ENCODE measurements around the gene LBHD2.

The LBHD2 gene

DNA sequence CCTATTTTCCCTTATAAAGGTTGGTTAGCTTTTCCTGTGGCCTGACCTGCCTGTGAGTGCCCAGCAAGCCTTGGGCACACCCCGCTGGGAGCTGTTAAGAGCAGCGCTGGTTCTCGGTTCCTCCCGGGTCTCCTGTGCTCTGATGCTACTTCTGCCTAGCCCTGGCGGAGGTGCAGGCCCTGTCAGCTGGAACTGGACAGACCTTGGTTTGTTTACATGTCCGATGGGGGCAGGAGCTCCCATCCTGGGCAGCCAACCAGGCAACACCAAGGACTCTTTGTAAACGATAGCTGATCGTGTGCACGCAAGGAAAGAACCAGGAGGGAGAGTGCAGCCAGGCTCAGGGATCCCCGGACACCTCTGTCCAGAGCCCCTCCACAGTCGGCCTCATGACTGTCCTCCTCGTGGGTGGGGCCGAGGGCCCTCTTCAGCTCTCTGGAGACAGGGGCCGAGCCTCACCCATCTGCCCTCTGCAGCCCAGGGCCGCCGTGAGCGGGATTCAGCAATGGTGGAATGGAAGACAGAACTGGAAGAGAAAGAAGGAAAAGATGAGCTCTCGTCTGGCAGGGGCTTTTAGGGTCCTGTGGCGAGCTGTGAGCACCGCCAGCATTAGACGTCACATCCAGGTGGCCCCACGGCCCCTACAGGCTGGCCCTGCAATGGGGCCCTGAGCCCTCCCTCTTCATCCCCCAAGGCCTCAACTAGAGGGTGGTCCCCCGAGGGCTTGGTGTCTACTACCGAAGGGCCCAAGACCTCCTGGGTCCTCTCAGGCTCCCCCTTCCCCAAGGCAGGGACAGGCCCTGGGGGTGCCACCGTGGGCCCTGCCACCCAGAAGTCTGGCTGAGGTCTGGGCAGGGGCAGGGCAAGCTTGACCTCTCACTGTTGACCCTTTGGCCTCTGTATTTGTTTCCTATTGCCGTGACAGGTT is 51.6 kb downstream of the LBHD2 start:
- Histone ChIP-seq H3K27me3 (ENCODE audit: insufficient read depth, poor library complexity, severe bottlenecking) (no peaks in the 10 kb centered on the region), H3K27ac (ENCODE audit: poor library complexity, severe bottlenecking) (peak overlapping the region; percentile 81), H3K36me3 (ENCODE audit: low read depth) (peaks cover 6% of the 10 kb centered on the region), H3K9me3 (ENCODE audit: severe bottlenecking) (no peaks in the 10 kb centered on the region), H3K4me1 (ENCODE audit: insufficient read depth, poor library complexity, severe bottlenecking) (peaks cover 23% of the 10 kb centered on the region), H3K4me3 (ENCODE audit: severe bottlenecking) (no peak overlapping the region)
- ATAC-seq (ENCODE audit: low read depth) (no peak), DNase-seq (ENCODE audit: low spot score) (no peak)
- TF ChIP-seq, protein P1, sequence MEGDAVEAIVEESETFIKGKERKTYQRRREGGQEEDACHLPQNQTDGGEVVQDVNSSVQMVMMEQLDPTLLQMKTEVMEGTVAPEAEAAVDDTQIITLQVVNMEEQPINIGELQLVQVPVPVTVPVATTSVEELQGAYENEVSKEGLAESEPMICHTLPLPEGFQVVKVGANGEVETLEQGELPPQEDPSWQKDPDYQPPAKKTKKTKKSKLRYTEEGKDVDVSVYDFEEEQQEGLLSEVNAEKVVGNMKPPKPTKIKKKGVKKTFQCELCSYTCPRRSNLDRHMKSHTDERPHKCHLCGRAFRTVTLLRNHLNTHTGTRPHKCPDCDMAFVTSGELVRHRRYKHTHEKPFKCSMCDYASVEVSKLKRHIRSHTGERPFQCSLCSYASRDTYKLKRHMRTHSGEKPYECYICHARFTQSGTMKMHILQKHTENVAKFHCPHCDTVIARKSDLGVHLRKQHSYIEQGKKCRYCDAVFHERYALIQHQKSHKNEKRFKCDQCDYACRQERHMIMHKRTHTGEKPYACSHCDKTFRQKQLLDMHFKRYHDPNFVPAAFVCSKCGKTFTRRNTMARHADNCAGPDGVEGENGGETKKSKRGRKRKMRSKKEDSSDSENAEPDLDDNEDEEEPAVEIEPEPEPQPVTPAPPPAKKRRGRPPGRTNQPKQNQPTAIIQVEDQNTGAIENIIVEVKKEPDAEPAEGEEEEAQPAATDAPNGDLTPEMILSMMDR (IDR thresholded peaks at IDR 0.05; ENCODE audit: poor library complexity, severe bottlenecking) = no peak

DNA sequence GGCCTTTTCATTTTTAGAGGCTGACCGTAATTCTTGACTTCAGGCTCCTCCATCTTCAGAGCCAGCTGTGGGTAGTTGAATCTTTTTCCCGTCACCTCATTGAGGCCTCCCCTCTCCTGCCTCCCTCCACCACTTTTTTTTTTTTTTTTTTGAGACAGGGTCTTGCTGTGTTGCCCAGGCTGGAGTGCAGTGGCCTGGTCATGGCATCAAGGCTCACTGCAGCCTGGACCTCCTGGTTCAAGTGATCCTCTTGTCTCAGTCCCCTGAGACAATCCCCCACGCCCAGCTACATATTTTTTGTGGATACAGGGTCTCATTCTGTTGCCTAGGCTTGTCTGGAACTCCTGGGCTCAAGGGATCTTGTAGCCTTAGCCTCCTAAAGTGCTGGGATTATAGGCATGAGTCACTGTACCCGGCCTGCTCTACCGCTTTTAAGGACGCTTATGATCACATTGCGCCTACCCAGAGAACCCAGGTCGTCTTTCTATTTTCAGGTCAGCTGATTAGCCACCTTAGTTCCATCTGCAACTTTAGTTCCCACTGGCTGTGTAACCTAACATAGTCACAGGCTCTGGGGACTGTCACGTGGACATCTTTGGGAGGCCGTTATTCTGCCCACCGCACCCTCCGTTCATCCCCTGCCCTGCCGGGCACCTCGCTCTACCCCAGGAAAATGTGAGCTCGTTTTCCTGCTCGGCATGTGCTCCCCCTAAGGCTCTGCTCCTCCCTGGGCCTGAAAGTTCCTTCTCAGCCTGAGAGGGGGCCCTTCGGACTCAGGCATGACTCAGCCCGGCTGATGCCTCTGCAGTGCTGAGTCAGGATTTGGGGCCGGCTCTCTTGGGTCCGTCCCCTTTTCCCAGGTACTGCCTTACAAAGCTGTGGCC is 52.6 kb downstream of the LBHD2 start:
- TF ChIP-seq, protein P1 (IDR thresholded peaks at IDR 0.05; ENCODE audit: poor library complexity, severe bottlenecking) = peak; percentile 7
- Histone ChIP-seq H3K36me3 (ENCODE audit: low read depth) (peaks cover 6% of the 10 kb centered on the region), H3K9me3 (ENCODE audit: severe bottlenecking) (no peaks in the 10 kb centered on the region), H3K27ac (ENCODE audit: poor library complexity, severe bottlenecking) (peak overlapping the region; percentile 81), H3K4me3 (ENCODE audit: severe bottlenecking) (no peak overlapping the region), H3K27me3 (ENCODE audit: insufficient read depth, poor library complexity, severe bottlenecking) (no peaks in the 10 kb centered on the region), H3K4me1 (ENCODE audit: insufficient read depth, poor library complexity, severe bottlenecking) (peaks cover 16% of the 10 kb centered on the region)
- ATAC-seq (ENCODE audit: low read depth) (peak; percentile 89), DNase-seq (ENCODE audit: low spot score) (peak; percentile 85)

DNA sequence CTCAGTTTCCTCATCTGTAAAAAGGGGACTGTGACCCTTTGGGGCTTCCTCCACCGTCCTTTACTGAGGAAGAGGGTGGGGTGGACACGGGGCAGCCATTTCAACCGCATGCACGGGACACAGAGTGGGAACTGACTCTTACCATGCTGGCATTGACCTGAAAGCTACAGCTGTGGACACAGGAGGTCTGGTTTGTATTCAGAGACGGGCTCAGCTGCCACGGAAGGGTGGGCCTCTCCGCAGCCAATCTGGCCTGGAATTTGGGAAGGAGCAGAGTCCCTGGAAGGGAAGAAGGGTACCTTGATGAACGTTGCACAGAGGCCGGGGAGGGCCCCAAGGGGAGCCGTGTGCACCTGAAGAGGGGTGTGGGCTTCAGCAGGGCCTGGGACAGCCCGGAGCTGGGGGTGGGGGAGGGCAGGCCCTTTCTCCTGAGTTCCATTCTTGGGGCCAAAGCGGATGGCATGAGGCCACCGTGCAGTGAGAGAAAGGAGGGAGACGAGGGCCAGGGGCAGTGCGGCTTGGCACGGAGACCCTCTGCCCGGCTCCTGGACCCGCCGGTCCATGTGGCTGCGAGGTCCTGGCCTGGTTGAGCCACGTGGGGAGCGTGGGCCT is 53.8 kb downstream of the LBHD2 start:
- TF ChIP-seq, protein P1 (IDR thresholded peaks at IDR 0.05; ENCODE audit: poor library complexity, severe bottlenecking) = no peak
- Histone ChIP-seq H3K27ac (ENCODE audit: poor library complexity, severe bottlenecking) (peak overlapping the region; percentile 81), H3K27me3 (ENCODE audit: insufficient read depth, poor library complexity, severe bottlenecking) (no peaks in the 10 kb centered on the region), H3K9me3 (ENCODE audit: severe bottlenecking) (no peaks in the 10 kb centered on the region), H3K4me1 (ENCODE audit: insufficient read depth, poor library complexity, severe bottlenecking) (peaks cover 16% of the 10 kb centered on the region), H3K4me3 (ENCODE audit: severe bottlenecking) (no peak overlapping the region), H3K36me3 (ENCODE audit: low read depth) (peaks cover 4% of the 10 kb centered on the region)
- ATAC-seq (ENCODE audit: low read depth) = no peak
- no peak for DNase-seq (ENCODE audit: low spot score)

DNA sequence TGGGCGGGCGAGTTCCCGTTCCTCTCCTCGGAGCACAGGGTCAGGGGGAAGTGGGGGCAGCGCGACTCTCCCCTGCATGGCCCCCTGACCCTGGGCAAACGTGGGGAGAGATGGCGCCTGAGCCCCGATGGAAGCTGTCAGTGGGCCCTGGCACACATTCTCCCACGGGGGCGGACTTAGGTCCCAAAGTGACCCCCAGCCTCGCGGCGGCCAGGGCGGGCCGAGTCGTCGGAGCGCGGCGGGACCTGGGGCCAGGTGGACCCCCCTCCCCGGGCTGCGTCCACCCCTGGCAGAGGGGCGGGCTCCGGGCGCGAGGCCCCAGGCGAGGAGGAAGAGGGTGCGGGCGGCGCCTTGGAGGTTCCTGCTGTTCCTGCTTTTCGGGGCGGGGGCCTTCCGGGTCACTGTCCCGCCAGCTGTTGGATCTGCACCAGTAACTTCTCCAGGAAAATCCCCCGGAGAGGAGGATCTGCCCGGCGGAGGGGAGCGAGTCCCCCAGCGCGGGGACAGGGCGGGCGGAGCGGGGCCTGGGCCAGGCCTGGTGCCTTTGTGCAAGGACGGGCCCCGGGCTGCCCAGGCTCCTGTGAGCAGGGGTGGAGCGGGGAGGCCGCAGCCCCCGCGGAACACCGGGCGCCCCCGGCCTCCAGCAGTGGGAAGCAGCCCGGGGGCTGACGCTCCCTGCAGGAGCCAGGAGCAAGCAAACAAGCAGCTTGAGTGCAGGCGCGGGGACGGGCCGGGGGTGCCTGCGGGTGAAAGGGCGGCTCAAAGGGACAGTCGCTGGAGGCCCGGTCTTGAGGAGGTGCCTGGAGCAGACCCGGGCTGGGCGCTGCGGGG is 54.5 kb downstream of the LBHD2 start:
- Histone ChIP-seq H3K27ac (ENCODE audit: poor library complexity, severe bottlenecking) (no peak overlapping the region), H3K4me3 (ENCODE audit: severe bottlenecking) (no peak overlapping the region), H3K36me3 (ENCODE audit: low read depth) (no peaks in the 10 kb centered on the region; the same call in 1 of the 2 replicates), H3K27me3 (ENCODE audit: insufficient read depth, poor library complexity, severe bottlenecking) (no peaks in the 10 kb centered on the region), H3K4me1 (ENCODE audit: insufficient read depth, poor library complexity, severe bottlenecking) (peaks cover 19% of the 10 kb centered on the region), H3K9me3 (ENCODE audit: severe bottlenecking) (no peaks in the 10 kb centered on the region)
- no peak for DNase-seq (ENCODE audit: low spot score)
- TF ChIP-seq, protein P1 (IDR thresholded peaks at IDR 0.05; ENCODE audit: poor library complexity, severe bottlenecking) = no peak
- no peak for ATAC-seq (ENCODE audit: low read depth)

All from RWPE2 (cell line).